Middle frontal gyrus (tissue), 1 donor: ENCODE data around the gene SLC23A3.

ENCODE experiments used
- DNase-seq: peaks from one replicate; pipeline ENCODE4 v3.0.0-alpha.2; 2015; ENCODE audit warnings: low spot score; ENCODE audit errors: extremely low spot score

SLC23A3 gene

GRCh38 chr2:219142329-219142728 lies 27.5 kb downstream of the SLC23A3 start:
- no peak for DNase-seq

- DNase-seq = no peak
Observed at GRCh38 chr2:219140722-219141121, 29.1 kb downstream of the SLC23A3 start.

GRCh38 chr2:219133976-219134375 lies 35.9 kb downstream of the SLC23A3 start:
- DNase-seq = no peak

GRCh38 chr2:219131744-219132143 lies 38.1 kb downstream of the SLC23A3 start:
- no peak for DNase-seq

- DNase-seq = no peak
Observed at GRCh38 chr2:219131327-219131726, 38.5 kb downstream of the SLC23A3 start.

- no peak for DNase-seq
Observed at GRCh38 chr2:219129589-219129988, 40.2 kb downstream of the SLC23A3 start.

- no peak for DNase-seq
Observed at GRCh38 chr2:219128396-219128795, 41.4 kb downstream of the SLC23A3 start.

GRCh38 chr2:219127037-219127635 lies 42.7 kb downstream of the SLC23A3 start:
- DNase-seq = no peak

GRCh38 chr2:219126555-219126954 lies 43.3 kb downstream of the SLC23A3 start:
- no peak for DNase-seq

- DNase-seq = no peak
Observed at GRCh38 chr2:219125886-219126270, 44.0 kb downstream of the SLC23A3 start.

GRCh38 chr2:219125225-219125885 lies 44.5 kb downstream of the SLC23A3 start:
- no peak for DNase-seq

- DNase-seq = peak; percentile 6
Observed at GRCh38 chr2:219124381-219125110, 45.3 kb downstream of the SLC23A3 start.

GRCh38 chr2:219123356-219124135 lies 46.3 kb downstream of the SLC23A3 start:
- DNase-seq = no peak

GRCh38 chr2:219122202-219122980 lies 47.4 kb downstream of the SLC23A3 start:
- DNase-seq = no peak

GRCh38 chr2:219120082-219120481 lies 49.7 kb downstream of the SLC23A3 start:
- DNase-seq = no peak

GRCh38 chr2:219119422-219120043 lies 50.3 kb downstream of the SLC23A3 start:
- DNase-seq = peak; percentile 27

GRCh38 chr2:219118504-219118903 lies 51.3 kb downstream of the SLC23A3 start:
- DNase-seq = no peak

- no peak for DNase-seq
Observed at GRCh38 chr2:219116776-219117646, 52.8 kb downstream of the SLC23A3 start.

GRCh38 chr2:219112651-219113338 lies 57.0 kb downstream of the SLC23A3 start:
- no peak for DNase-seq
